GM12865 (cell line): ENCODE measurements around the gene KCNJ6.

Source experiments
- DNase-seq: peaks from one replicate; pipeline ENCODE4 v3.0.0; 2010; ENCODE audit warnings: low read depth
- H3K4me3 ChIP-seq: 2 replicates; pipeline ENCODE4 v1.5.1; 2011; ENCODE audit warnings: mild to moderate bottlenecking, low read depth, low read length, control low read depth
- TF ChIP-seq, protein P1 (sequence below): IDR thresholded peaks from 2 replicates; pipeline ENCODE4 v1.5.1; 2011; ENCODE audit warnings: low read length, control low read depth, low read depth, inconsistent platforms; ENCODE audit not compliant: insufficient read depth; ENCODE audit errors: missing control alignments

The KCNJ6 gene

DNA sequence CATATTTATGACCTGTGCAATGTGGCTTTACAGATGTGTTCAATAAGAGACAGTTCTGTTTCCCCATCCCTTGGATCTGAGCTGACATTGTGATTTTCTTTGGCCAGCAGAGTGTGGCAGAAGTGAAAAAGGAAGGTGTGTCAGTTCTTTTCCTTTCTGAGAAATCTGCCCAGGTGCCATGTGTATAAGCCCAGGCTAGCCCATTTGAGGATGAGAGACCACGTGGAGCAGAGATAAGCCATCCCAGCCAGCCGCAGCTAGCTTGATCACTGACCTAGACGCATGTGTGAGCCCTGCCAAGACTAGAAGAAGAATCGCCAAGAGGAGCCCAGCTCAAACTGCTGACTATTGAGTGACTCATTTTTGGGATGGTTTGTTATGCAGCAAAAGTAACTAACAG is 127.8 kb downstream of the KCNJ6 start:
- TF ChIP-seq, protein P1, sequence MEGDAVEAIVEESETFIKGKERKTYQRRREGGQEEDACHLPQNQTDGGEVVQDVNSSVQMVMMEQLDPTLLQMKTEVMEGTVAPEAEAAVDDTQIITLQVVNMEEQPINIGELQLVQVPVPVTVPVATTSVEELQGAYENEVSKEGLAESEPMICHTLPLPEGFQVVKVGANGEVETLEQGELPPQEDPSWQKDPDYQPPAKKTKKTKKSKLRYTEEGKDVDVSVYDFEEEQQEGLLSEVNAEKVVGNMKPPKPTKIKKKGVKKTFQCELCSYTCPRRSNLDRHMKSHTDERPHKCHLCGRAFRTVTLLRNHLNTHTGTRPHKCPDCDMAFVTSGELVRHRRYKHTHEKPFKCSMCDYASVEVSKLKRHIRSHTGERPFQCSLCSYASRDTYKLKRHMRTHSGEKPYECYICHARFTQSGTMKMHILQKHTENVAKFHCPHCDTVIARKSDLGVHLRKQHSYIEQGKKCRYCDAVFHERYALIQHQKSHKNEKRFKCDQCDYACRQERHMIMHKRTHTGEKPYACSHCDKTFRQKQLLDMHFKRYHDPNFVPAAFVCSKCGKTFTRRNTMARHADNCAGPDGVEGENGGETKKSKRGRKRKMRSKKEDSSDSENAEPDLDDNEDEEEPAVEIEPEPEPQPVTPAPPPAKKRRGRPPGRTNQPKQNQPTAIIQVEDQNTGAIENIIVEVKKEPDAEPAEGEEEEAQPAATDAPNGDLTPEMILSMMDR: no peak
- H3K4me3 ChIP-seq: no peak overlapping the region
- DNase-seq: no peak

DNA sequence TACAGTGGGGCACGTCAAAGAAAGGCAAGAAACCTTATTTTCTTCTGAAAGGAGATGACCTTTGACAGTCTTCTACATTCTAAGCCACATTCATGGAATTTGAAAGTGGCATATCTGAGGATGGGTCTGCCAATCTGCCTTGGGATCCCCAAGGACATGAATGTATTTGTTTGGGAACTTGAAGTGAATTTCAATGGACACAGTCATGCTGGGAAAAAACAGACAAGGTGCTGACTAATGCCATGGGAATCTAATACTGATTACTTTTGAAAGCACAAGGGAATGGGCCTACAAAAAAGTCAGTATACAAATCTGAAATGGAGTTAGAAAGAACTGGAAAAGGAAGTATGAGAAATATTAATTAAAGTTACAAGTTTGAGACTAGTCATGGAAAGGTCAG is 128.8 kb downstream of the KCNJ6 start:
- TF ChIP-seq, protein P1: no peak

DNA sequence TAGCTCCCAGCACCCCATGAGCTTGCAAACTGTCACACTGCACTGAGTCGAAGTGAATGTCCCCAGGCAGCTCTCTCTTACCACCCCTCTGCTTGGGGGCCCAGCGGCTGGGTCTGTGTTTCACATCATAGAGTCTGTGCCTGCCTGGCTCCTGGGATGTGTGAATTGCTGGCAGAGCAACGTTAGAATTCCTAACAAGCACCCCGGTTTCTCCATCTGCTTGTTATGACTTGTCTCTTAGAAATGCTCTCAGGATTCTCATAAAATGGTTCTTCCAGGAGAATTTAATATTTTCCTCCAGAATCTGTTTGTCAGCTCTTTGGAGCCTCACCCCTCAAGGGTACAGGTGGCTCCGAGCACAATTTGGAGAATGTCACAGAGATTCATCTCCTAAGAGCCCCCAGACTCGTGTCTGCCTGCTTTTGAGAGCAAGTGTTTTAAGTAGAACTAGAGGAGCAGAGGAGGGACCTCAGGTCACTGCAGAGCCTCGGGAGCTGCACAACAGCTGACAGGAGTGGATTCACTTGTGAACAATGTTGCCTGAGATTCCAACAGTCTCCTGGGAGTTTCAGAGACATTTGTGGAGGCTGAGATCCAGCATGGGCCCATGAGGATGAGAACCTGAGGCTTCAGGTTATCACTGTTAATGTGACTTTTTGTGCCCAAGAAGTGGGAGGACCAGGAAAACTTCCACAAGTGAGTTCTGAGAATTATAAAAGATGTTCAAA is 131.5 kb downstream of the KCNJ6 start:
- H3K4me3 ChIP-seq: no peak overlapping the region
- TF ChIP-seq, protein P1: no peak
- no peak for DNase-seq

More for the DNA sequence above, 128.8 kb downstream of the KCNJ6 start:
- no peak for DNase-seq
- H3K4me3 ChIP-seq: no peak overlapping the region

DNA sequence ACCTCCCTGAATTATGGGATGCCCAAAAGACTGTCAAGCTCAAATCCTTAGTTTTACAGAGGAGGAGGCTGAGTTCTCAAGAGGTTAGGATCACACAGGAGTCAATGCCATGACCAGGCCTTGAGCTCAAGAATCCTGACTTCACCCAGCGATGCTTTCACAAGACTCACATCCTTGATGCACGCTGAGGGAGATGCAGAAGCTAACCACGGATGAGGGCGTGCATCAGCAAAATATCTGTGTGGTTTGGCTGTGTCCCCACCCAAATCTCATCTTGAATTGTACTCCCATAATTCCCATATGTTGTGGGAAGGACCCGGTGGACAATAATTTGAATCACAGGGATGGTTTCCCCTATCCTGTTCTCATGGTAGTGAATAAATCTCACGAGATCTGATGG is 133.2 kb downstream of the KCNJ6 start:
- TF ChIP-seq, protein P1: no peak
- H3K4me3 ChIP-seq: no peak overlapping the region
- no peak for DNase-seq

DNA sequence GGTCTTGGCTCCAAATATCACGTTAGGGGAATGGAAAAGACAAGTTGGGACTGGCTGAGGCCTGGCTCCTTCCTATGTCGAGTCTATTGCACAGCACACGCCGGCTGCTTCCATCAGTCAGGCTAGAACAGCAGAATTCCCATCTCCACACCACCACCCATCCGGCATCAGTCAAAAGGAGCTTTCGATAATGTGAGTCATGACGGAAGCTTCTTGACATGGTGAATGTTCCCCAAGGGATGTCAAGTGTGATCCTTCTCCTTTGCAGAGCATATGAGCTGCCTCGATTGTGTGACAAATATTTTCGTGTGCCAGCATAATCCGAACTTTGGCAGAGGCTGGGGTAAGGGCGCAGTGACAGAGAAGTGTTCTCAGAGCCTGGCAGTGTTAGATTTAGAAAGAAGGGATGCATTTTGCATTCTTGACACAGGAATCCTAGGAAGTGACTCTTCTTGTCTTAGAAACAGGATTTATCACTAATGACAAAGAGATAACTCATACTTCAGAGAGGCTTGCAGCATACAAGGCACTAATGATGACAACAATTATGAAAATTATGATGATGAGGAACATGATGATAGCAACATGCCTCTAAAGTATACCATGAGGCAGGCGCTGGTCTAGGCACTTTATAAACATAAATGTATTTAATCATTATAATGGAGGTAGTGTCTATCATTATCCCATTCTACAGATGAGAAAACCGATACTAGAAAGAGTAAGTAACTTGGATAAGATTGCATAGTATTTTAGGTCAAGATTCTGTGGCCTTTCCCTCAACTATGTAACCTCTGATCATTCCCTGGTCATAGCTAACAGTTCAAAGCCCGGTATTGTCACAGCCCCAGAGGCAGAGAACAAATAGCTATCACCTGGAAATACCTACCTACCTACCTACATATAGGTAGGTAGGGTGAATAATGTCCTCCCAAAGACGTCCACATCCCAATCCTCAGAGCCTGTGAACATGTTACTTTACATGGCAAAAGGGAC is 135.0 kb downstream of the KCNJ6 start:
- no peak overlapping the region for H3K4me3 ChIP-seq
- no peak for DNase-seq
- TF ChIP-seq, protein P1: no peak

DNA sequence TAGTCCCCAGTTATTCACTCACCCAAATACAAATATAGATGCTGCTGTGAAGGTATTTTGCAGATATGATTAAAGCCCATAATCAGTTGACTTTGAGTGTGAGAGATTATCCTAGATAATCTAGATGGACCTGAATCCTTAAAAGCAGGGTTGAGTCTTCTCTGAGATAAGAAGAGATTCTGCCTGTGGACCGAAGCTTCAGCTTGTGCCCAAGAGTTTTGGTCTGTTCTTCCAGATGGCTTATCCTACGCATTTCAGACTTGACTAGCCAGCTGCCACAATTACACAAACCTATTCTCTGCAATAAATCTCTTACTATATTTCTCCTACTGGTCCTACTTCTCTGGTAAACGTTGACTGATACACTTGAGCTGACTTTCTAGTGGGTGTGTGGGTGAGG is 145.1 kb downstream of the KCNJ6 start:
- no peak for DNase-seq
- TF ChIP-seq, protein P1: no peak
- H3K4me3 ChIP-seq: no peak overlapping the region

DNA sequence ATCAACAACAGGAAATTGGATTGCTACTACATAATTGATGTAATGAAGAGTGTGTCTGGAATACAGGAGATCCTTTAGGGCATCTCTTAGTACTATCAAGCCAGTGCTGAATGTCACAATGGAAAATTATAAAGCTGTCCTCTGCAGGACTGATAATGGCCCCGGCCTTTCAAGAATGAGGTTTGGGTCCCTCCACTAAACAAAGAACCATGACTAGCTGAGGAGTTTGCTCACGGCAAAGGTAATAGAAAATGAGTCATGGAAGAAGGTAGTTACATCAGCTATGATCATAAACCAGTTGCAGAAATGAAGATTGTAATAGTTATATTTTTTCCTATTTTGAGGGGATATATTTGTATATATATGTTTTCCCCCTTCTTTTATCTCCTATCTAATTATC is 145.8 kb downstream of the KCNJ6 start:
- no peak for DNase-seq
- TF ChIP-seq, protein P1: no peak
- H3K4me3 ChIP-seq: no peak overlapping the region
